NCI-H460 (cell line): ENCODE measurements around the gene SHQ1. TPM values are rescaled to one million over a fixed set of nuclear protein-coding genes. Genes with fewer than 3 reads are reported as not detected.
A peak's percentile ranks its signal among the peaks of the same experiment; 100 is the strongest.
"Not testable (repeated sequence)": the region's sequence is repeated elsewhere in the genome, so short reads cannot be mapped to it uniquely, and the experiment has no call there.

Source experiments
- DNase-seq: peaks from one replicate; pipeline ENCODE4 v3.0.0-alpha.2; 2016; ENCODE audit warnings: low read depth; ENCODE audit errors: extremely low read depth
- total RNA-seq: library from RNA; depleted of rRNA; stranded (reverse); fragments of >200 nt; shearing (Covaris generic); gene quantifications from 2 replicates; pipeline ENCODE4 v1.2.3, GENCODE V29; 2014

Gene SHQ1
- total RNA-seq, 1 experiment from 2014 or later, result 10.4 TPM

DNA sequence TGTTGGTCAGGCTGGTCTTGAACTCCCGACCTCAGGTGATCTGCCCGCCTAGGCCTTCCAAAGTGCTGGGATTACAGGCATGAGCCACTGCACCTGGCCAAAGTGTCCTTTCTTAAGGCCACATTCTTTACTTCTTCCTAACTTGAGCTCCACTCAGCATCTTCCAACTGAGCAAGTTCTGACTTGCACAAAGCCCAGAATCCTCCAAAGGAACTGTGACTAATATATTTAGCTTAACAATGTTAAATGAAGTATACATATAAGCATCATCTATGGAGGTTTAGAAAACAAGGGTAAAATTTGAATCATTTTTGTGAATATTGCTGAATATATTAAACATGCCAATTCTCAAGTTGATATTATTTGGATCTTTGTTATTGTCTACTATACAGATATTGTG lies 93.7 kb downstream of the SHQ1 start:
- DNase-seq, result no peak

DNA sequence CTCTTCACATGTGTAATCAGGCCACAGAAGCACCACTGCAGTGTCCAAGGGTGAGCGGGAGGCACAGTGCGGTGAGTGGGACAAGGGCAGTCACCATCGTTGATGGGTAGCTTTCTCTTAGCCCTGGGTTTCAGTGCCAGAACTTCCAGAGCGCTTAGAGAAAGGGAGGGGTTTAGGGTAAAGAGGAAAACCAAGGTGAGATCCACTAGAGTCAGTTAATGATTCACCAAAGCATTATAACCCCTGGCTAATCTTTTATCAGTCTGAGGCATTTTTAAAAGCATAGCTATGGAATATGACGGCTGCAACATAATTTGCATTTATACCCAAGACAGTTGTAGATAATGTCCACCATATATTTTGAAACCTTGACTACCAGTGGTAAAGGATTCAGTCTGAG lies 94.8 kb downstream of the SHQ1 start:
- no peak for DNase-seq

DNA sequence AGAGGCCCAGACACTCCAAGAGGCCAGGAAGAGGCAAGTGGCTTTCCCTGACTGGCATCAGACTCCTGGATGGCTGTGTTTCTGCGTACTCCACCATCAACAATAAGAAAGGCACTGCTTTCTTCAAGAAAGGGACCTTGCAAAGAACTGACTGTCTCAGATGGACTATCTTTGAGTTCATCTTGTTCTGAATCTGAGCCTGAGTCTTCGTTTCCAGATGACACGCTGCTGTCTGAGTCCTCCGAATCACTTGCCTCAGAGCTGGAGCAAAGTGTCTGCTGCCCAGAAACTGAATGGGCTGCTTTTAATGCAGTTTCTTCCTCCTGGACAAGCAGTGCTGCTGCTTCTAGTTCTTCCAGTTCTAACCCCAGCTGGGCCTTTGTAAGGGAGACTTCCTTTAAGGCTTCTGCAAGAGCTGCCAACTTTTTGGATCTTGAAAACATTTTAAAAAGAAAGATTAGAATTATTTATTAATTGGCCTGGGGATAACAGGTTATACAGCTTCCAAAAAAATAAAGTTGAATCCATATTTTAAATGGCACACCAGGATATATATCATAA lies 97.8 kb downstream of the SHQ1 start:
- no peak for DNase-seq

DNA sequence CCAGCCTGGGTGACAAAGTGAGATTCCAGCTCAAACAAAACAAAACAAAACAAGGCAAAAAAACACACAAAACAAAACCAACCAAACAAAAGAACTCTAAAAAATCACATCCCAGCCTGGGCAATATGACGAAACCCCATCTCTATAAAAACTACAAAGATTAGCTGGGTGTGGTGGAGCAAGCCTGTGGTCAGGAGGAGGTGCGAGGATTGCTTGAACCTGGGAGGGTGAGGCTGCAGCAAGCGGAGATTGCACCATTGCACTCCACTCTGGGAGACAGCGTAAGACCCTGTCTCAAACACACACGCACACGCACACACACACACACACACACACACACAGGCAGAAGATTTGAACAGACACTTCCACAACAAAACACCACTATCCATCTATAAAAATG lies 99.6 kb downstream of the SHQ1 start:
- DNase-seq, result no peak

DNA sequence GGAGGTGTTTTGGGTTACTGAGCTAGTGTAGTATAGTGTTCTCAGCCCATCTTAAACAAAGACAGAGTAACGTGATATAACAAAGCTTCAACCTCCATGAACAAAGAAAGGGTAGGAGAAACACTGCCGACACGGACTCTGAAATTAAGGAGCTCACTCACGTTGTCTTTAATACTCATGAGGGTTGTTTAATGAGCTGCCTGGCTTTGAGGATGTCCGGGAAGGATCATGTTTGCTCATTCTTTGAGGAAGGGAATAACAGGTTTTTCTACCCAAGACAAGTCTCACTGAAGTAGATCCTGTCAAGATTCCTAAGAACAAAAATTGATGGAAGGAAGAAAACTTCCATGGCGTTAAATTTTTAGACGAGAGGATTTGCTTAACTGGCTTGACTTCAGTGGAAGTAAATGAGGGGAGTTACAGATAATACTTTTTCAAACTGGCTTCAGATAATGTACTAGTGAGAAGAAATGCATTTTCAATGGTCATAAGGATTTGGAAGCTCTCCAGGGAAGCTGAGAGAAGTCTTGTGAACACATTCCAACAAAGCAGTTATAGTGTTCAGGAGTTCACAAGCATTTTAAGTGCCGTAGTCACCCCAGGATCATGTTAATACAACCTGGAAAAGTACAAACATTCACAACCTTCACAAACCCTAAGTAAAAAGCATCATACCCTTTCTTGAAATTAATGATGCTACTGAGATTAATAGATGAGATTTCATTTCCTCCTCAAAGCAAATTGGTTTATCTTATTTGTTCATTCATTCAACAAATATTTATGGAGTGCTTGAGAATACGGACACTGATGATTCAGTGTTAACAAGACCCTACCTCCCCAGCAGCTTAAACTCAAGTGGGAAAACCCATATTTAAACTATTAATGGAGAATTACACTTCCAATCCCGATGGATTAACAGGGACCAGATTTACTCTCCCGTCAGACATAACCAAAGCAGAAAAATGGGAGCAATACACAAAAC lies 101.5 kb downstream of the SHQ1 start:
- DNase-seq, result no peak

DNA sequence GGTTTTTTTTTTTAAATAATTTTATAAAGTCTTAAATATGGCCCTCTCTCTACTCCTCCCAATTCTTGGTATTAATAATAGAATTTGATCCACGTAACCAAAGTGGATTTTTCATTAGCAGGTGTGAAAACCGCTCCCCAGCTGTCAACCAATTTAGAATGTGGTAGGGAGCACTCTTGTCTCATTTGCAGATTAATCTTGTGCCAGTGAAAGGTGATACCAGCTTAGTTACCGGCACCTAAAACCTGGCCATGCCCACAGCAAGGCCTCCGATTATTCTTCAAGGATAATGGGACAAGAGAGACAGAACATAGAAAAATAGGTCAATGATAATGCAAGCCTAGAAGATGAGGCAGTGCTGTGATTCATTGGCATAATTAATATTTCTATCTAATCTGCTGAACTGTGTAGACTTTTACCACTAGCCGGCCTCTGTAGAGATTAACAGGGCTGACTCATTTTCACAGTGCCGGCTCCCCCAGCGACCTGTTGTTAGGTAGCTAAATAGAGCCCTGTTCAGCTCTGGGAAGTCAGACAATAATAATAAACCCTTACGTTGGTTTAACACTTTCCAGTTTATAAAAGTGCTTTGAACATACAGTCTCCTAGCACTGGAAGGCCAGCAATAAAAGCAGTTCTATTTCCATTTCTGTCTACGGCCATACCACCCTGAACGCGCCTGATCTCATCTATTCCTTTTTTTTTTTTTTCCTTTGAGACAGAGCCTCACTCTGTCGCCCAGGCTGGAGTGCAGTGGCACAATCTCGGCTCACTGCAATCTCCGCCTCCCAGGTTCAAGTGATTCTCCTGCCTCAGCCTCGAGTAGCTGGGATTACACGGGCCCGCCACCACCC lies 102.9 kb downstream of the SHQ1 start:
- no peak for DNase-seq

DNA sequence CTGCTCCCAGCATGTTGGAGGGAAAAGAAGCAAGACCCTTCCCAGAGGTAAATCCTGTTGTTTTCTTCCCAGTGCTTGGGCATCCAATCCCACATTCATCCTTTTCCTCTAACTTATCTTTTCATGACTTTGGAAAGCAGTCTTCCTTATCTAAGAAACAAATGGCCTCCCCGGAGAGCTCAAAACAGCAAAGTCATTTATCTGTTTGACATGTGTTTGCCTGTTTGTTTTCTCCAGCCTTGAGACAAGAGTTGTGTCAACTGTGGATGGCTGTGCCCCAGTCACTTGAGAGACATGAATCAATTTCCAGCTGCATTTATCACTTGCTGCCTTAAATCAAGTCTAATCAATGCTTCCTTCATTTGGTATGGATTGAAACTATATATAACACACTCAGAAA lies 103.9 kb downstream of the SHQ1 start:
- DNase-seq, result no peak

DNA sequence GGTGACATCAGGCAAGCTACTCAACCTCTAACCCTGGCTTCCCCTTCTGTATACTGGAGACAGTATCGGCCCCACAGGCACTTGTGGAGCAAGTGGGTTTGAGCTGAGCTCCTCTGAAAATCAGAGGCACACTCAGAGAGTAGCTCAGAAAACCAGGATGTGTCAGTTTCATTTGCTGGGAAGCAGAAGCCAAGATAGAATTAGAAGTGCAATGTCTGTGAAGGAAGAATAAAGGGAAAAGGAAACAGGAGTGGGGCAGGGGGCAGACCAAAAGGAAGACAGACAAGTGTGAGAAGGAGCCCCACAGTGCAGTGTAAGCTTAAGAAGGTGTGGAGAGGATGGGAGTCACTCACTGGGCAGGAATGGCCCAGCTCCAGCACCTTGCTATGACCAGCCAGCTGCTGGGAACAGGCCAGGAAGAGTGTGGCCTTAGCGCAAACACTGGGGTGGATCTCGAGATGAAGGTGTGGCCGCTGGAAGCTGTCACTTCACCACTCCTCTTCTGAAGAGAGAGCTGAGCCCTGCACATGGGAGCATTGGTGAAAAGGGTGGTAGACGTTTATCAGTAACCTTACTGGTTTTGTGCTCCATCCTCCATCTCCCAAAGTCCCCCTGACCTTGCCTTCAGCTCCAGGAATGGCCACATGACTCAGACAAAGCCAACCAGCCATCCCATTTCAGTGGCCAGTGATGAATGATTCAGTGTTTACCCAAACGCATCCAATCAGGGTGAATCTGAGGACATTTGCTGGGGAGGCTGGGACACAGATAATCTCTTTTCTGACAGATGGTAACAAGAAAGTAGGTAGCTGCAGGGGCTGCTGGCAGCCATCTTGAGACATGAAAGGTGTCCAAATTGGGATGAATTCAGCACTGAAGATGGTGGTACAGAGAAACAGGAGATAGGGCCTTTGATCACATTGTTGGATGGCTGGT lies 108.4 kb downstream of the SHQ1 start:
- DNase-seq, result no peak

DNA sequence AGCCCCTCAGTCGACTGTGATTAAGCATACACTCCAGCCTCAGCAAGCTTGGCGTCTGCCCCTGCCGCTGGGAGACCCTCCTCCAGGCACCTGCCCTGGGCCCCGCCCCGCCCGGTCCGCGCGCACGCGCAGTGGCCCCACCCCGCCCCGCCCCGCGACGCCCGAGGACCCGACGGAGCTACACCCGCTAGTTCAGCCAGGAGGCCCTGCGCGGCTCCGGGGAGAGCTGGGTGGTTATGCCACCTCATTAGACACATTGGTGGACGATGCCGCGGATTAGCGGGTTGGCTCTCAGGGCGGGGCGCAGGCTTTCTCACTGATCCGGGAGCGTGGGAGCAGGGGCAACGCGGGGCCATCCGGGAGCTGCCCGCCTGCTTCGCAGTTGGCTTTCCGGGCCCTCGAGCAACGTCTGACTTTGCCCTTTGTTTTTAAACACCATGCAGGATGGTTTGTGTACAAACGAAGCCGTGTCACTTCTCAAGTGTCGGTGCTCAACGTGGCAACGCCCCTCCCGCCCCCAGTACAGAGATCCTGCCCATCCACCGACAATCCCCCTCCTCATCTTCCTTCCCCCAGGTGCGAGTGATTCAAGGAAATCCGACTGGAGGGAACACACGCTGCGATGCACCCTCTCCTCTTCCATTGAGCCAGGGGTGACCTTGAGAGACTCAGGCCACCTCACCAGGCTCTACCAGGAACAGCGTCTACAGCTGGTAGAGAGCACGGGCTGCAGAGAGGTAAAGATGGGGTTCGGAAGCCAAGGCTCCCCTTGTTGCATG lies 109.3 kb downstream of the SHQ1 start:
- peak; percentile 13 for DNase-seq

DNA sequence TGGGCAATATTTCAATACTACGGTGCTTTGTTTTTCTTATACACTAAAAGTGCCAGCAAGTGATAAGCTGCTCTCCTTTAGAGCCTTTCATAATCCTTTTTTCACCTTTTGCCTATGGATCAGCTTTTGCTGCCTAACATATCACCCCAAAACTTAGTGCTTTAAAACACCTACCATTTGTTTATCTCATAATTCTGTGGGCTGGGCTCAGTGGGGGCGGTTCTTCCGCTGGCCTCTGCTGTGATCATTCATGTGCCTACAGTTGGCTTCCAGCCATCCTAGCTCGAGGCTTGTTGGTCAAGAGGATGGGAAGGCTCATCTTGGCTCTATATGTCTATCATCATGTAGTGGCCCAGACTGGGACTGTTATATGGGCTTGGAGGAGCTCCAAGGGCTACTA lies 113.2 kb downstream of the SHQ1 start:
- not testable (repeated sequence) for DNase-seq

DNA sequence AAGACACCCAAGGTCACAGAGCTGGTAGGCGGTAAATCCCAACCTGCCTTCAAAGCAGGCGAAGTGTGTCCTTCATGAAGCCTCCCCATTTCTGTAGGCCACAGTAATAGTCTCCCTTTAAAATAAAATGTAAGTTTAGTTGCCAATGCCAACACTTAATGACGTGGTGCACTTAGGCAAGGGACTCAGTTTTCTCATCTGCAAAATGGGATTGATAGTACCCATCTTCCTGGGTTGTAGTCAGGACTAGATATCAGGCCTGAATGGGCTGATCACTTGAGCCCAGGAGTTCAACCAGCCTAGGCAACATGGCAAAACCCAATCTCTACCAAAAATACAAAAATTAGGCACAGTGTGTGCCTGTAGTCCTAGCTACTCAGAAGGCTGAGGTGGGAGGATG lies 114.6 kb downstream of the SHQ1 start:
- no peak for DNase-seq

DNA sequence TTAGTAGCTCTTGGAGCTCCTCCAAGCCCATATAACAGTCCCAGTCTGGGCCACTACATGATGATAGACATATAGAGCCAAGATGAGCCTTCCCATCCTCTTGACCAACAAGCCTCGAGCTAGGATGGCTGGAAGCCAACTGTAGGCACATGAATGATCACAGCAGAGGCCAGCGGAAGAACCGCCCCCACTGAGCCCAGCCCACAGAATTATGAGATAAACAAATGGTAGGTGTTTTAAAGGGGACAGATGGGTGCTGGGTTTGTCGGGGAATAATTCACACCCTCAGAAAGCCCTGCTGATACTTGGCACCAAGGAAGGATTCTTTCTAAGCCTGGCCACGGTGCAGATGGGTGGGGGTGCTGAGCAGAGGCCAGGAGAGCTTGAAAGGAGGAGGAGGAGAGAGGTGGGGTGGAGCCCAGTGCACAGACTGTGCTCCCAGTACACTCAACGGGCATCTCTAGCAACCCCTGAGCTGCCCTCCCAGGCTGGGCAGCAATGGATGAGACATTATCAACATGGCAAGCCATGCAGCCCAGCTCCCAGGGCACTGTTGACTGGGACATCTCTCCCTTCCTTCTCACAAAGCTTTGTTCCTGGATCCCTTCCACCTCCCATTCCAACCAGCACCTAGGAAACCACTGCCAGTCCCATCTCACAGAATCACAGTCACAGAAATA lies 115.4 kb downstream of the SHQ1 start:
- DNase-seq, result not testable (repeated sequence)

DNA sequence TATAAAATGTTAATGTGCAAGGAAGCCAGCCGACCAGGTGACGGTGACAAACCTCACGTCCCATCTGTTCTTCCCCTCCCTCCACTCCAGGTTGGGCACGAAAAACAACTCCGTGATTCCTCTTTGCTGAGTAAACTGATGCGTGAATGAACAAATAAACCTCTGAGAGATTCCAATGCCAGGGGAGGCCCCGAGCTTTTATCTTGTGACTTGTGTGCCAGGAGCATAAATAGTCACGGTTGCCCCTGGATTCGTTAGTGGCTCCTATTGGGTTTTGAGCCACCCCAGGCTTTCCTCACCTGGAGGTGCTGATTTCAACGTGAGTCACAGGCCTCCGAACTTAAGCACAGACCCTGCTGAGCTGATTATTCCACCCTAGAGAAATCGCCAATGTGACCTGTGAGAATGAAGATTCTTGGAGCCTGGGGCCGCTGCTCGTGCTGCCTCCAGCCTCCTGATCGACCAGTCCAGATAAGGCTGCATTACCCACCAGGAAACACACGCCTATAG lies 119.2 kb downstream of the SHQ1 start:
- DNase-seq, result no peak

DNA sequence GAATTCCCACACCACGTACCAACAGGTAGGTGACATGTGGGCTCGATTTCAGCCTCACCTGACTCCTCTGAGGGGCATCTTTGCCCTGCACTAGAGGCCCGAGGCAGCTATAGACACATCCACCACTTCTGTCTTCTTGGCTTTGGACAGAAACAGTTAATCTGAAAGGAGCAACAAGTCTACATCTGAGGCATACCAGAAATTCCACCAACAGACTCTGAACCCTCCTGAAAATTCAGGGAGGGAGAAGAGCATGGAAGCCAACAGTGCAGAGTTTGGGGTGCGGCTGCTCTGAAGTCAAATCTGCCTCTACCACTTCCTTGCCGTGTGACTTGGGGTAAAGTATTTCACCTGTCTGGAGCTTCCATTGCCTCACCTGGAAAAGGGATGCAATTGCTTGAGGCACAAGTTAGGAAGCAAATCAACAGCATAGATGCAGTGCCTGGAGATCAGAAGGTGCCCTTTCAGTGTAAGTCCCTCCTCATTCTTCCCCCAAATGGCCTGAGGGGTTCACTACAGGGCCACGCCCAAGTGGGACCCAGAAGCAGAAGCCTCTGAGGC lies 119.8 kb downstream of the SHQ1 start:
- DNase-seq, result no peak

DNA sequence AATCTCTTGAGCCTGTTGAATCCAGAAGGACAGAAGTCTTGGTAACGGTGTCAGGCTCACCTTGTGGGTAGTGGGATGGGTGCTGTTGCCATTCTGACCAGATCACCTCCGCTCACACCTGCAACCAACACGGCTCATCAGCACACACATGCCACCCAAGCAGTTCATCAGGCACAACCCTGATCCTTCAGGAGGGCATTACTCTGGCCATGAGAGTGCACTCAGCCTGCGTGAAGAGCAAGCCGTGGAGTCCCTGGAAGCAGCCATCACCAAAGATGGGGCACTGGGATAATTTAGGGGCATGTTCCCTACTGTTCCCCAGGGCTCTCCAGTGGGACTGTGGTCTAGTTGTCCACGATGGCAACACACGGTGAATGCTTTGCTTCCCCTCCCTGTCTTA lies 120.5 kb downstream of the SHQ1 start:
- no peak for DNase-seq

DNA sequence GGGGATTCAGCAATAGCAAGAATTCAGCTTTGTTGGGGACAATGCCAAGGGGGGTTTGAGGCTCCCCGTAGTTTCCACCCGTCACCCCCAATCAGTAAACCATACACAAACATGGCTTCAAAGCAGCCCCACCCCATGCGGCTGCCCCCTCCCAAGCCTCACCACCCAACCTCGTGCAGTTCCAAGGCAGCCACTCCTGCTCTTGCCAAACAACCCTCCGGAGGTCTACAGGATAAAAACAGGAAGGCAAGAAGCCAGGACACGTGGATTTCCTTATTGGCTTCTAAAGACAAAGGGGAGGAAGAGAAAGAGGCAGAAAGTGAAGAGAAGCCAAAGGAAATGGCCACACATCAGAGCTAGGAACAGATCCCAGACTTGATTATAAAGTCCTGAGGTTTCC lies 121.1 kb downstream of the SHQ1 start:
- no peak for DNase-seq

DNA sequence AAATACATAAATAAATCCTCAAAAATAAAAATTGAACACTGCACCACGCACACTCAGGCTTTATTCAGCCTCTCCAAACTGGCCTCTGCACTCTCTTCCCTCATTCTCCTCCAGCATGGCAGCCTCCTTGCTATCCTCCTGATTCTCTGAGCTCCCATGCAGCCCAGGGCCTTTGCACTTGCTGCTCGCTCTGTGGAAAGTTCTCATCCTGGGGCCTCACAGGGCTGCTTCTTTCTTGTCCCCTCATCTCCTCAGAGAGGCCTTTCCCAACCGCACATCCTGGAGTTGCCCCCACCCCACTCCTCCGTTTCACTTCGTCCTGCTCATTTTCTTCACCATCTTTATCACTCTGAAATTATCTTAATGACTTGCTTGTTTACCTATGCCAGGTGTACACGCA lies 123.0 kb downstream of the SHQ1 start:
- no peak for DNase-seq

DNA sequence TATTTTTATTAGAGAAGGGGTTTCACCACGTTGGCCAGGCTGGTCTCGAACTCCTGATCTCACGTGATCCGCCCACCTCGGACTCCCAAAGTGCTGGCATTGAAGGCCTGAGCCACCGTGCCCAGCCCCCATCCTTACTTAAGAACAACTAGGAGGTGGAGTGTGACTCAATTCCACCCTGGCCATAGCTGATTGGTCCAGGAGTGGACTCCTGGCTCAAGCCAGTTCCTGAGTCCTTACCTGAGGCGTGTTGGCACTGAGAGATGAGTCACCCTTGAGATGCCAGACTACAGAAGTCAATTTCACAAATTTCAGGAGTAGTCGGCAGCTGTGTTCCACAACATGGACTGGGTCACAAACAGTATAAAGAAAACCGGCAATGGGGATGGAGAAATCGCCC lies 124.2 kb downstream of the SHQ1 start:
- no peak for DNase-seq
